ENCODE data around the gene FAM168B. TPM values are rescaled to one million over a fixed set of nuclear protein-coding genes. Genes with fewer than 3 reads are reported as not detected.

The FAM168B gene
- total and polyA plus RNA-seq, 8 donors, result 11.0 to 37.2 (median 31.7) TPM

GRCh38 chr2:131040661-131041401 lies 52.4 kb downstream of the FAM168B start:
- no peaks in the 10 kb centered on the region for H3K36me3 ChIP-seq
- FAIRE-seq (no peak), DNase-seq (peak in 5 of 6 donors; percentile 71 to 85 (median 73)), ATAC-seq (peak; percentile 73 to 83 (median 80))
- peak overlapping the region; percentile 41 to 64 (median 52) for H3K27ac ChIP-seq
- peaks cover 5 to 14% (median 10%) of the 10 kb centered on the region in 3 donors for H3K4me1 ChIP-seq
- intact Hi-C loops (cut with DNase I), result no loop called here
- peak overlapping the region in 2 of 4 donors; percentile 7 to 16 for H3K4me3 ChIP-seq
- WGBS, 2 donors, result 23 to 29% methylated on average over 23 of the region's 23 CpGs
- TF ChIP-seq CTCF (IDR thresholded peaks at IDR 0.05), result no peak
- H3K27me3 ChIP-seq, result no peaks in the 10 kb centered on the region
- no peaks in the 10 kb centered on the region for H3K9me3 ChIP-seq

GRCh38 chr2:131039908-131040660 lies 53.2 kb downstream of the FAM168B start:
- FAIRE-seq, result no peak
- no peaks in the 10 kb centered on the region for H3K27me3 ChIP-seq
- 74 to 75% methylated on average over 75 of the region's 75 CpGs for WGBS, 2 donors
- no peaks in the 10 kb centered on the region for H3K9me3 ChIP-seq
- intact Hi-C loops (cut with DNase I), result no loop called here
- peak in 1 of 4 donors; percentile 1 for ATAC-seq
- H3K4me3 ChIP-seq, result peak overlapping the region in 1 of 4 donors; percentile 7
- peaks cover 5 to 14% (median 10%) of the 10 kb centered on the region in 3 donors for H3K4me1 ChIP-seq
- peak in 1 of 6 donors; percentile 73 for DNase-seq
- no peaks in the 10 kb centered on the region for H3K36me3 ChIP-seq
- H3K27ac ChIP-seq, result peak overlapping the region; percentile 41 to 64 (median 52)
- no peak for TF ChIP-seq CTCF (IDR thresholded peaks at IDR 0.05)

GRCh38 chr2:131039535-131039907 lies 53.7 kb downstream of the FAM168B start:
- no peaks in the 10 kb centered on the region for H3K9me3 ChIP-seq
- H3K4me1 ChIP-seq, result peaks cover 5 to 14% (median 10%) of the 10 kb centered on the region in 3 donors
- no peak for ATAC-seq
- H3K4me3 ChIP-seq, result no peak overlapping the region
- no peaks in the 10 kb centered on the region for H3K36me3 ChIP-seq
- no peak for TF ChIP-seq CTCF (IDR thresholded peaks at IDR 0.05)
- no peaks in the 10 kb centered on the region for H3K27me3 ChIP-seq
- no peak overlapping the region for H3K27ac ChIP-seq
- FAIRE-seq, result no peak
- DNase-seq, result peak in 1 of 6 donors; percentile 61
- intact Hi-C loops (cut with DNase I), result no loop called here
- 80 to 89% methylated on average over 23 of the region's 23 CpGs for WGBS, 2 donors

- no peak overlapping the region for H3K4me3 ChIP-seq
- intact Hi-C loops (cut with DNase I), result no loop called here
- FAIRE-seq, result no peak
- H3K27me3 ChIP-seq, result no peaks in the 10 kb centered on the region
- no peak for ATAC-seq
- 96 to 97% methylated on average over 9 of the region's 9 CpGs for WGBS, 2 donors
- DNase-seq, result no peak
- H3K27ac ChIP-seq, result no peak overlapping the region
- TF ChIP-seq CTCF (IDR thresholded peaks at IDR 0.05), result no peak
- H3K4me1 ChIP-seq, result peaks cover 5 to 14% (median 10%) of the 10 kb centered on the region in 3 donors
- H3K9me3 ChIP-seq, result no peaks in the 10 kb centered on the region
- no peaks in the 10 kb centered on the region for H3K36me3 ChIP-seq
Measured at GRCh38 chr2:131039101-131039440, 54.2 kb downstream of the FAM168B start.
